GM12878 (cell line): Measurements from ENCODE around the gene RCN2. TPM values are rescaled to one million over a fixed set of nuclear protein-coding genes. Genes with fewer than 3 reads are reported as not detected.
A peak's percentile ranks its signal among the peaks of the same experiment; 100 is the strongest.

Experiments used
- ATAC-seq: fragments of 200-7000 bp; cut with Tn5 transposase; 3 replicates; pipeline ENCODE4 v1.9.1; 2020; ENCODE audit warnings: mild to moderate bottlenecking, moderate library complexity
- BruUV-seq: library from RNA; stranded (reverse); fragments of 400-500 nt; replicated peaks from 2 replicates; lab custom pipeline; 2021; lab: Mats Ljungman, UMichigan
- CTCF ChIA-PET: fragments of 300-600 bp; sonication (Branson Sonifier 250); formaldehyde crosslinking; extraction: SDS; loops from one replicate; lab custom pipeline; 2021; ENCODE audit warnings: inconsistent platforms; lab: Yijun Ruan, JAX
- POLR2A ChIA-PET: fragments of 350-600 bp; formaldehyde crosslinking; extraction: SDS; loops from one replicate; lab custom pipeline; 2021; ENCODE audit warnings: inconsistent platforms; lab: Charles Lee
- RAD21 ChIA-PET: fragments of 300-600 bp; sonication (Branson Sonifier 250); formaldehyde crosslinking; loops from one replicate; lab custom pipeline; 2023; ENCODE audit warnings: antibody characterized with exemption; ENCODE audit not compliant: unreplicated experiment; lab: Charles Lee
- SMC1A ChIA-PET: fragments of 300-600 bp; sonication (Branson Sonifier 250); formaldehyde crosslinking; loops from one replicate; lab custom pipeline; 2023; ENCODE audit not compliant: unreplicated experiment, uncharacterized antibody; lab: Charles Lee
- DNase-seq: peaks from one replicate; pipeline ENCODE4 v3.0.0-alpha.2; 2011; ENCODE audit warnings: low read depth, low spot score
- FAIRE-seq: peaks from 3 replicates; lab custom pipeline; 2011; peaks lifted over from hg19 to GRCh38; lab: Jason Lieb, UNC
- H2AFZ ChIP-seq: 2 replicates; pipeline ENCODE4 v1.6.0; 2011; ENCODE audit warnings: low read depth, low read length, control low read depth; ENCODE audit not compliant: control insufficient read depth
- H3K27ac ChIP-seq: 2 replicates; pipeline ENCODE4 v1.5.1; 2011; ENCODE audit warnings: control low read depth; ENCODE audit not compliant: control insufficient read depth, insufficient read depth
- H3K27me3 ChIP-seq, 2 experiments: replicated peaks in 1 of 2; 2 replicates each; pipeline versions ENCODE4 v1.6.0 to v1.6.1; 2011; ENCODE audit warnings: low read length in 1 of 2; ENCODE audit not compliant: control insufficient read depth in 2 of 2, insufficient read depth in 2 of 2
- H3K36me3 ChIP-seq, 2 experiments: 2 replicates each; pipeline ENCODE4 v1.5.1; 2011; ENCODE audit warnings: low read length in 1 of 2; ENCODE audit not compliant: control insufficient read depth in 2 of 2, insufficient read depth in 2 of 2
- H3K4me1 ChIP-seq: 2 replicates; pipeline ENCODE4 v1.6.1; 2011; ENCODE audit warnings: mild to moderate bottlenecking, low read length, moderate library complexity, mixed read lengths; ENCODE audit not compliant: control insufficient read depth, insufficient read depth
- H3K4me2 ChIP-seq: 2 replicates; pipeline ENCODE4 v1.6.0; 2011; ENCODE audit warnings: control low read depth; ENCODE audit not compliant: control insufficient read depth, insufficient read depth
- H3K4me3 ChIP-seq: fragments of 200-600 bp; sonication (generic); 2 replicates; pipeline ENCODE4 v1.5.1; 2016
- H3K79me2 ChIP-seq: 2 replicates; pipeline ENCODE4 v1.6.0; 2011; ENCODE audit warnings: low read length; ENCODE audit not compliant: control insufficient read depth, insufficient read depth
- H3K9ac ChIP-seq: 2 replicates; pipeline ENCODE4 v1.8.0; 2011; ENCODE audit warnings: low read length, control low read depth, mixed read lengths; ENCODE audit not compliant: control insufficient read depth, insufficient read depth
- H3K9me3 ChIP-seq: replicated peaks from 3 replicates; pipeline ENCODE4 v1.5.1; 2011; ENCODE audit warnings: mild to moderate bottlenecking, low read length; ENCODE audit not compliant: control insufficient read depth, insufficient read depth
- H4K20me1 ChIP-seq: 2 replicates; pipeline ENCODE4 v1.6.0; 2011; ENCODE audit not compliant: control insufficient read depth, insufficient read depth
- CHD1 ChIP-seq: IDR thresholded peaks from 2 replicates; pipeline ENCODE4 v1.6.1; 2012; ENCODE audit warnings: low read depth, low read length, improper control_type of control experiment
- KDM1A ChIP-seq: fragments of 200-600 bp; sonication (generic); IDR thresholded peaks from 2 replicates; pipeline ENCODE4 v1.6.1; 2016; ENCODE audit warnings: borderline replicate concordance
- NR2C1 ChIP-seq: fragments of 450-650 bp; IDR thresholded peaks from 2 replicates; pipeline ENCODE4 v1.6.1; 2017; ENCODE audit warnings: antibody characterized with exemption, mild to moderate bottlenecking, moderate library complexity
- WGBS: methylation state at CpG from one replicate; pipeline ENCODE4 v1.1.6; 2016; ENCODE audit warnings: low lambda C conversion rate; ENCODE audit not compliant: insufficient replicate concordance, insufficient coverage; ENCODE audit errors: missing lambda C conversion rate; 5-methylcytosine and 5-hydroxymethylcytosine counted together
- in situ Hi-C: fragments of 300-500 bp; cut with MboI; formaldehyde crosslinking; loops from 9 replicates; pipeline ENCODE4 v1.14.3; 2018; ENCODE audit warnings: mixed read lengths
- intact Hi-C: fragments of 100-400 bp; cut with micrococcal nuclease; formaldehyde crosslinking; loops from one replicate; pipeline ENCODE4 v1.14.2; 2022; ENCODE audit not compliant: unreplicated experiment
- polyA plus RNA-seq, 11 experiments: library from polyadenylated mRNA; depleted of rRNA in 4 of 11; unstranded in 6 of 11; stranded (reverse) in 5 of 11; fragments of >200 nt; fragmentation: Nextera tagmentation in 4 of 11; fragmentation: Illumina TruSeq in 1 of 11; extraction: Ambion mirVana in 4 of 11; extraction: Trizol in 1 of 11; gene quantifications; 1 replicate in 1 of 11; 2 replicates in 10 of 11; pipeline versions ENCODE4 v1.2.1 to v1.2.3, GENCODE V29; 2011 to 2016; ENCODE audit warnings: inconsistent platforms in 2 of 11, missing spikeins in 2 of 11, low read depth in 1 of 11
- total RNA-seq, 4 experiments: library from RNA; depleted of rRNA in 3 of 4; stranded (reverse); fragments of >200 nt in 3 of 4; fragmentation: Illumina TruSeq in 1 of 4; extraction: Trizol in 1 of 4; gene quantifications; 2 replicates each; pipeline versions ENCODE4 v1.2.1 to v1.2.3, GENCODE V29; 2013 to 2021
- TF ChIP-seq, protein P1 (sequence below): fragments of 450-650 bp; IDR thresholded peaks from 2 replicates; pipeline ENCODE4 v1.6.1; 2017; ENCODE audit warnings: low read depth, mild to moderate bottlenecking, moderate library complexity

Gene RCN2
- total and polyA plus RNA-seq, 10 of the 15 experiments (the other 5 are each of a cell fraction or from before 2014, with no cell fraction given): 4.9 to 41.0 (median 12.9) TPM

DNA sequence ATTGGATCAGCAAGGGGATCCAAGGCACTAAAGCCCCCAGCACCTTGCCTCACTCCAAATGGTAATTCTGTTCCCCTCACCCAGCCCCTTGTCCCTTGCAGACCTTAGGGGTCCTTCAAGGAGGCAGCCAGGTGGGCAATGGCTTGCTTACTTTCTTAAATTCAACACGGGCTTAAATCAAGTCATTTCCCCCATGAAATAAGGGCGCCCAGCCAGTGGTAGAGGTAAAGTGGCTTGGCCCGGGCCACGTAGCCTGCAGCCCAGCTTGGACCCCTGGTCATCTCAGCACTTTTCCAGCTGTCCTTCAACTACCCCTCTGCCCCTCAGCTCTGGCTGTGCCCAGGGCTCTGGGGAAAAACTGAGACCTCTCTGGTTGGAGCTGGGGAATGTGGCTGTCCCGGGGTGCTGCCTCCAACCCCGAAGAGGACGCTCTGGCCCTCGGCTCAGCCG lies 64.6 kb downstream of the RCN2 start:
- TF ChIP-seq KDM1A (no peak), NR2C1 (no peak), CHD1 (no peak)
- TF ChIP-seq, protein P1, sequence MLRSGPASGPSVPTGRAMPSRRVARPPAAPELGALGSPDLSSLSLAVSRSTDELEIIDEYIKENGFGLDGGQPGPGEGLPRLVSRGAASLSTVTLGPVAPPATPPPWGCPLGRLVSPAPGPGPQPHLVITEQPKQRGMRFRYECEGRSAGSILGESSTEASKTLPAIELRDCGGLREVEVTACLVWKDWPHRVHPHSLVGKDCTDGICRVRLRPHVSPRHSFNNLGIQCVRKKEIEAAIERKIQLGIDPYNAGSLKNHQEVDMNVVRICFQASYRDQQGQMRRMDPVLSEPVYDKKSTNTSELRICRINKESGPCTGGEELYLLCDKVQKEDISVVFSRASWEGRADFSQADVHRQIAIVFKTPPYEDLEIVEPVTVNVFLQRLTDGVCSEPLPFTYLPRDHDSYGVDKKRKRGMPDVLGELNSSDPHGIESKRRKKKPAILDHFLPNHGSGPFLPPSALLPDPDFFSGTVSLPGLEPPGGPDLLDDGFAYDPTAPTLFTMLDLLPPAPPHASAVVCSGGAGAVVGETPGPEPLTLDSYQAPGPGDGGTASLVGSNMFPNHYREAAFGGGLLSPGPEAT: no peak
- no peak overlapping the region for H2AFZ ChIP-seq
- DNase-seq: no peak
- CTCF ChIA-PET: interaction anchor here (1.1 to 5.9 kb wide), 7 partner anchors 9 to 186 kb away, joined by 3 to 42 read pairs (median 5); no protein-coding TSS in a partner anchor
- H4K20me1 ChIP-seq: no peaks in the 10 kb centered on the region
- FAIRE-seq: no peak
- no peaks in the 10 kb centered on the region for H3K9me3 ChIP-seq
- ATAC-seq: no peak
- no TSS peak for BruUV-seq
- H3K36me3 ChIP-seq: no peaks in the 10 kb centered on the region
- H3K27me3 ChIP-seq: no peaks in the 10 kb centered on the region
- intact Hi-C loops (no loop called here), in situ Hi-C loops (no loop called here)
- peaks cover 28% of the 10 kb centered on the region for H3K4me1 ChIP-seq
- peak overlapping the region; percentile 84 for H3K4me2 ChIP-seq
- 91% methylated on average over 9 of the region's 9 CpGs for WGBS
- SMC1A ChIA-PET: interaction anchor here (1.4 to 7.8 kb wide), 3 partner anchors 8 to 17 kb away, joined by 4 to 99 read pairs (median 47); no protein-coding TSS in a partner anchor
- H3K79me2 ChIP-seq: peaks cover 6% of the 10 kb centered on the region
- POLR2A ChIA-PET: interaction anchor here (0.9 to 4.4 kb wide), 5 partner anchors 8 to 67 kb away, joined by 3 to 32 read pairs (median 14); no protein-coding TSS in a partner anchor
- RAD21 ChIA-PET: interaction anchor here (1.3 to 4.1 kb wide), 4 partner anchors 8 to 23 kb away, joined by 3 to 42 read pairs (median 11); no protein-coding TSS in a partner anchor
- H3K9ac ChIP-seq: peak overlapping the region; percentile 71
- H3K27ac ChIP-seq: peak overlapping the region; percentile 55; the same call in 1 of the 2 replicates
- H3K4me3 ChIP-seq: peak overlapping the region; percentile 68
